Measurements from ENCODE around the gene GREB1.

Gene GREB1

GRCh38 chr2:11539317-11540147 is 5.7 kb downstream of the GREB1 start:
- H3K9me3 ChIP-seq (ENCODE audit: insufficient read depth, low read length), result no peaks in the 10 kb centered on the region
- H3F3A ChIP-seq (ENCODE audit: insufficient read depth), result no peaks in the 10 kb centered on the region
- no peaks in the 10 kb centered on the region for H3K79me2 ChIP-seq (ENCODE audit: insufficient read depth, low read length)
- H3K9me2 ChIP-seq (replicated peaks; ENCODE audit: insufficient read depth, low read length), result no peaks in the 10 kb centered on the region
- H2AFZ ChIP-seq (ENCODE audit: low read depth, low read length, severe bottlenecking), result no peak overlapping the region
- no peaks in the 10 kb centered on the region for H3K27me3 ChIP-seq (ENCODE audit: low read length)
- no peak overlapping the region for H3K27ac ChIP-seq (ENCODE audit: low read depth, low read length)
- no peak overlapping the region for H3K4me3 ChIP-seq (ENCODE audit: insufficient read depth, low read length, poor library complexity, severe bottlenecking)
- H4K20me1 ChIP-seq (ENCODE audit: low read depth, low read length), result no peaks in the 10 kb centered on the region
- TF ChIP-seq EZH2phosphoT487 (conservative IDR thresholded peaks at IDR 0.05; ENCODE audit: low read length) (no peak), CTCF (IDR thresholded peaks at IDR 0.05; ENCODE audit: insufficient read depth, low read length, poor library complexity, severe bottlenecking) (no peak)
- no peak overlapping the region for H3K4me2 ChIP-seq (ENCODE audit: low read depth, low read length, poor library complexity, severe bottlenecking)
- no peak overlapping the region for H3K9ac ChIP-seq (ENCODE audit: low read length)
- no peaks in the 10 kb centered on the region for H3K36me3 ChIP-seq (ENCODE audit: low read length)

GRCh38 chr2:11540148-11540995 is 6.5 kb downstream of the GREB1 start:
- no peak overlapping the region for H2AFZ ChIP-seq (ENCODE audit: low read depth, low read length, severe bottlenecking)
- no peaks in the 10 kb centered on the region for H3K27me3 ChIP-seq (ENCODE audit: low read length)
- H3F3A ChIP-seq (ENCODE audit: insufficient read depth), result no peaks in the 10 kb centered on the region
- H3K9ac ChIP-seq (ENCODE audit: low read length), result no peak overlapping the region
- no peaks in the 10 kb centered on the region for H3K79me2 ChIP-seq (ENCODE audit: insufficient read depth, low read length)
- H4K20me1 ChIP-seq (ENCODE audit: low read depth, low read length), result no peaks in the 10 kb centered on the region
- no peak overlapping the region for H3K4me3 ChIP-seq (ENCODE audit: insufficient read depth, low read length, poor library complexity, severe bottlenecking)
- H3K4me2 ChIP-seq (ENCODE audit: low read depth, low read length, poor library complexity, severe bottlenecking), result no peak overlapping the region
- no peaks in the 10 kb centered on the region for H3K36me3 ChIP-seq (ENCODE audit: low read length)
- H3K27ac ChIP-seq (ENCODE audit: low read depth, low read length), result no peak overlapping the region
- no peaks in the 10 kb centered on the region for H3K9me2 ChIP-seq (replicated peaks; ENCODE audit: insufficient read depth, low read length)
- TF ChIP-seq CTCF (IDR thresholded peaks at IDR 0.05; ENCODE audit: insufficient read depth, low read length, poor library complexity, severe bottlenecking) (no peak), EZH2phosphoT487 (conservative IDR thresholded peaks at IDR 0.05; ENCODE audit: low read length) (no peak)
- H3K9me3 ChIP-seq (ENCODE audit: insufficient read depth, low read length), result no peaks in the 10 kb centered on the region

- no peaks in the 10 kb centered on the region for H3K79me2 ChIP-seq (ENCODE audit: insufficient read depth, low read length)
- H3K9me3 ChIP-seq (ENCODE audit: insufficient read depth, low read length), result no peaks in the 10 kb centered on the region
- H3K4me3 ChIP-seq (ENCODE audit: insufficient read depth, low read length, poor library complexity, severe bottlenecking), result no peak overlapping the region
- no peaks in the 10 kb centered on the region for H4K20me1 ChIP-seq (ENCODE audit: low read depth, low read length)
- no peak overlapping the region for H3K9ac ChIP-seq (ENCODE audit: low read length)
- H3K4me2 ChIP-seq (ENCODE audit: low read depth, low read length, poor library complexity, severe bottlenecking), result no peak overlapping the region
- H3K27ac ChIP-seq (ENCODE audit: low read depth, low read length), result no peak overlapping the region
- H3K9me2 ChIP-seq (replicated peaks; ENCODE audit: insufficient read depth, low read length), result no peaks in the 10 kb centered on the region
- H3K36me3 ChIP-seq (ENCODE audit: low read length), result no peaks in the 10 kb centered on the region
- no peak overlapping the region for H2AFZ ChIP-seq (ENCODE audit: low read depth, low read length, severe bottlenecking)
- TF ChIP-seq EZH2phosphoT487 (conservative IDR thresholded peaks at IDR 0.05; ENCODE audit: low read length) (no peak), CTCF (IDR thresholded peaks at IDR 0.05; ENCODE audit: insufficient read depth, low read length, poor library complexity, severe bottlenecking) (no peak)
- H3F3A ChIP-seq (ENCODE audit: insufficient read depth), result no peaks in the 10 kb centered on the region
- no peaks in the 10 kb centered on the region for H3K27me3 ChIP-seq (ENCODE audit: low read length)
These were observed 7.3 kb downstream of the GREB1 start for GRCh38 chr2:11540996-11541692.
